BLaER1 (cell line): ENCODE results near the gene ITGA11.
A peak's percentile ranks its signal among the peaks of the same experiment; 100 is the strongest.

Source experiments
- H3K27ac ChIP-seq: shearing (Covaris generic); formaldehyde crosslinking; 2 replicates; pipeline ENCODE4 v1.8.1; 2022
- H3K27me3 ChIP-seq: shearing (Covaris generic); formaldehyde crosslinking; 2 replicates; pipeline ENCODE4 v1.8.1; 2022
- H3K36me3 ChIP-seq: shearing (Covaris generic); formaldehyde crosslinking; 2 replicates; pipeline ENCODE4 v1.8.1; 2022
- H3K4me1 ChIP-seq: shearing (Covaris generic); formaldehyde crosslinking; 2 replicates; pipeline ENCODE4 v1.8.1; 2022
- H3K4me2 ChIP-seq: shearing (Covaris generic); formaldehyde crosslinking; 2 replicates; pipeline ENCODE4 v1.8.1; 2022
- H3K4me3 ChIP-seq: shearing (Covaris generic); formaldehyde crosslinking; 2 replicates; pipeline ENCODE4 v1.8.1; 2022
- H3K9ac ChIP-seq: shearing (Covaris generic); formaldehyde crosslinking; 2 replicates; pipeline ENCODE4 v1.8.1; 2022
- H3K9me3 ChIP-seq: shearing (Covaris generic); formaldehyde crosslinking; 2 replicates; pipeline ENCODE4 v1.8.1; 2022
- H4K20me1 ChIP-seq: shearing (Covaris generic); formaldehyde crosslinking; 2 replicates; pipeline ENCODE4 v1.8.1; 2022
- Cebpa-rat ChIP-seq: shearing (Covaris generic); IDR thresholded peaks from 2 replicates; pipeline ENCODE4 v1.8.1; 2022

The ITGA11 gene

GRCh38 chr15:68281008-68281407, 151.0 kb downstream of the ITGA11 start:
- H3K27ac ChIP-seq: no peak overlapping the region
- H3K36me3 ChIP-seq: peaks cover 31% of the 10 kb centered on the region
- peaks cover 44% of the 10 kb centered on the region for H3K4me1 ChIP-seq
- H4K20me1 ChIP-seq: peaks cover 77% of the 10 kb centered on the region
- H3K9ac ChIP-seq: 0 out of 2 replicates have a peak overlapping the region, but pooled peaks have one; percentile 95
- TF ChIP-seq Cebpa-rat: no peak
- H3K4me3 ChIP-seq: peak overlapping the region; percentile 85; the same call in 1 of the 2 replicates
- H3K4me2 ChIP-seq: peak overlapping the region; percentile 91
- H3K27me3 ChIP-seq: no peaks in the 10 kb centered on the region
- H3K9me3 ChIP-seq: peaks cover 12% of the 10 kb centered on the region

DNA sequence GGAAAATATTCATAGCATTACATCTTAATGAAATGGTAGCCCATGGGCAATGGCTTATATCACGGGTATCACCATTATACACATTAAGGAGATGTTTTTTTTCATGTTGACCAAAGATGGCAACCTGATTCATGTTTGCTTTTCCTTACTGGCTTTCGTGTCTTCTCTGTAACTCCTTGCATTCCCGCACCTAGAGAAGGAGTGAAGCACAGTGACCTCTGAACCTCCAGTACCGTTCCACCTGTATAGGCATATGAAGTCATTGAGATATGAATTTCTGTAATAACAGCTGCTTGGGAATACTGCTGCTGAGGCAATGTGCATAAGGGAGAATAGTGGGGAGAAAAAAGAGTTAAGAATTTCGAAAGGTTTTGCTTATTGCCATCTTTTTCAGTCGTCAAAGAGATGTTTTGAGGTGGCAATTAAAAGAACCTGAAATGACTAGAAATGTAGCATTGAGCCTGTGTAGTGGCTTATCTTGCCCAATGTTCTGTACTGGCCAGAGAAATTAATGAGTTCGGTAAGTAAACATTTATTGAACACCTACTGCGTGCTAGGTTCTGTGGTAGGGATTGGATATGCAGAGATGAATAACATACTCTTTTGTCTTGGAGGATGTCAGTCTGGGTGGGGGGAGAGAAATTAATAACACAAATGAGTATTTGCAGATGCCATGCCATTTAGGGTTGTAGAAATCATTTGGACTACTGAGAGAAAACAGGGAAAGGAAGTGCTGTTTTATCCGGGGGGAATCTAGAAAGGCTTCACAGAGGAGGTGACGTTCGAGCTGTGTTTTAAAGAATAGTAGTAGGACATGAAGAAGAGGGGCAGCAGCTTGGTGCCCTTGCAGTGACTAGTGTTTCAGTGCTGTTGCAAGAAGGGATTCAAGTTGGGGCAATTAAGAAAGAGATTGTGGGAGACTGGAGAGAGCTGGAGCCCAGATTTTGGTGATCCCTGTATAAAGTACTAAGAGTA, 151.9 kb downstream of the ITGA11 start:
- H3K4me2 ChIP-seq: peak overlapping the region; percentile 91
- peak overlapping the region; percentile 85 for H3K4me3 ChIP-seq
- no peak for TF ChIP-seq Cebpa-rat
- peaks cover 12% of the 10 kb centered on the region for H3K9me3 ChIP-seq
- peaks cover 44% of the 10 kb centered on the region for H3K4me1 ChIP-seq
- peaks cover 68% of the 10 kb centered on the region for H4K20me1 ChIP-seq
- H3K9ac ChIP-seq: peak overlapping the region; percentile 95
- H3K27ac ChIP-seq: no peak overlapping the region
- peaks cover 25% of the 10 kb centered on the region for H3K36me3 ChIP-seq
- no peaks in the 10 kb centered on the region for H3K27me3 ChIP-seq

DNA sequence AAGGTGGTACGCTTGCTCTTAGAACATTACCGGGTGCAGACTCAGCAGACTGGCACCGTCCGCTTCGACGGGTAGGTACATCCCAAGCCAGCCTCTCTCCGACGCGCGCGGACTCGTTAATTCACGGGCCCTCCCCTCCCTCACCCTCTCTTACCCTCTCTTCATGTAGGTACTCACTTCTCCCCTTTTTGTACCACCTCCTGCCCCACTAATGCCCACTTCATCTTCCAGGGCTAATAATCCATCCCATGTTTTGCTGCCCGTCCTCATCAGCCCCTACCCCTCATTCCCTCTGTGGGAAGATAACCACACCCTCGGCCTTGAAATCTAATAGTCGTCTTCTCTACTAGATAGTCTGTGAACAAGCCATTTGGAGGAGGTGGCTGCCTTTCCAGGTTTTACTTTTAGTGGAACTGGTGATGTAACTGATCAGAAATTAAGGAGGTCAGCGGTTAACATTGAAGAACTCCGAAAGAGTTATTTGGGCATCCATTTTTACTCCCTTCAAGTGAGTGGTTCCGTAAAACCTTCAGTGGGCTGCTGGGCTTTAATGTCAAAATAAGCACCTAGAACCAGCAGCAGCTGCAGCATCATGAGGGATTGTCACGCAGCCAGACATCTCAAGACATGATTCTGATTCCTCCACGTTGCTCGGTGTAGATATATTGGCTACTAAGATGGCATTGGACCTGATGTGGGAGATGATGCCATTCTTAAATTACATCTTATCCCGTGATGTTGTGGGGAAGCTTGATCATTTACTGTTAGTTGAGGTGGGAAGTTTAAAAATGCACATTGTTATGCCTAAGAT, 153.2 kb downstream of the ITGA11 start:
- peak overlapping the region; percentile 91 for H3K4me2 ChIP-seq
- peak overlapping the region; percentile 97 for H3K27ac ChIP-seq
- H3K4me1 ChIP-seq: peaks cover 44% of the 10 kb centered on the region

GRCh38 chr15:68278345-68278594, 153.7 kb downstream of the ITGA11 start:
- Histone ChIP-seq H3K9me3 (no peaks in the 10 kb centered on the region), H3K9ac (peak overlapping the region; percentile 95), H3K4me1 (peaks cover 44% of the 10 kb centered on the region), H3K27ac (peak overlapping the region; percentile 97), H3K4me2 (peak overlapping the region; percentile 91), H3K4me3 (peak overlapping the region; percentile 85), H3K27me3 (no peaks in the 10 kb centered on the region), H3K36me3 (peaks cover 7% of the 10 kb centered on the region; the same call in 1 of the 2 replicates), H4K20me1 (peaks cover 52% of the 10 kb centered on the region)
- TF ChIP-seq Cebpa-rat: no peak

More for the DNA sequence above, 153.2 kb downstream of the ITGA11 start:
- Histone ChIP-seq H3K27me3 (no peaks in the 10 kb centered on the region), H3K4me3 (peak overlapping the region; percentile 85), H4K20me1 (peaks cover 57% of the 10 kb centered on the region), H3K9me3 (peaks cover under 1% of the 10 kb centered on the region; the same call in 1 of the 2 replicates), H3K9ac (peak overlapping the region; percentile 95), H3K36me3 (peaks cover 12% of the 10 kb centered on the region; the same call in 1 of the 2 replicates)
- TF ChIP-seq Cebpa-rat: no peak

DNA sequence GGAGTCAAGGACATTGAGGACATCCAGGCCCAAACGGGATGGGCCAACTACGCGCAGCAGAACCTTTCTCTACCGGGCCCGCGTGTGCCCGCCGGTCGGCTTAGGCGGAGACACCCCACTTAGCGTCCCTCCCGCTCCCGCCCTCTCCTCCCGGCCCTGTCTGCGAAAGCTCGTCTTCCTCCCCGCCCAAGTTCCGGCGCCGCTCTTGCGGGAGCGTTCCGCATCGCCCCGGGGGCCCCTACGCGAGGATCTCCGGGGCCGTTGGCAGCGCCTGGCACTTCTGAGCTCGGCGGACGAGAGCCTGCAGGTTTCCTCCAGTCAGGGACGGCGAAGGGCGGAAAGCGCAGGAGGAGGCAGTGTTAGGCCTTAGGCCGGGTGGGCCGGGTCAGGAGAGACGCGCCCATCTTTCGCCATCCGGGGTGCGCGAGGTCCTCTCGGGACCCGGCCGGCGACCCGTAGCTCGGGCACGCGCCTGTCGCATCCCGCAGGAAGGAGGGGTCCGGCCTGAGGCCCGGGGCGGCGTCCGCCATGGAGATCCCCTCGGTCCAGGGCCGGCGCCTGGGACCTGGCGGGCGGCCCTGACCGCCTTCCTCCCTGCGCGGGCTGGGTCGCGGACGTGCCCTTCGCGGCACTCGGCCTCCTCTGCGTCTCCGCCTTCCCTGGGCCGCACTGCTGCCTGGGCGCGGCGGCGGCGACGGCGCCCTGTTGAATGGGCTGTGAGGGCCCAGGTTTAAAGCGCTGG, 154.2 kb downstream of the ITGA11 start, which contains the start of gene FEM1B:
Gene FEM1B, plus strand, starts transcription at position 143 of the 742 bp plus-strand sequence. CDS start 673 bp downstream, outside the sequence.
- peak within 1 kb of the TSS; percentile 91 for H3K4me2 ChIP-seq
- peak within 1 kb of the TSS; percentile 95 for H3K9ac ChIP-seq
- peak within 1 kb of the TSS; percentile 85 for H3K4me3 ChIP-seq
- peaks cover 6% of the 10 kb centered on the region; the same call in 1 of the 2 replicates for H3K36me3 ChIP-seq
- H3K4me1 ChIP-seq: peaks cover 44% of the 10 kb centered on the region
- no peaks in the 10 kb centered on the region for H3K27me3 ChIP-seq
- H3K27ac ChIP-seq: peak within 1 kb of the TSS; percentile 97
- H4K20me1 ChIP-seq: peaks cover 47% of the 10 kb centered on the region
- no peaks in the 10 kb centered on the region for H3K9me3 ChIP-seq
- TF ChIP-seq Cebpa-rat: no peak

- no peak for TF ChIP-seq Cebpa-rat
- peaks cover 42% of the 10 kb centered on the region for H3K4me1 ChIP-seq
- peak overlapping the region; percentile 95 for H3K9ac ChIP-seq
- peak overlapping the region; percentile 85 for H3K4me3 ChIP-seq
- H3K9me3 ChIP-seq: no peaks in the 10 kb centered on the region
- H3K27me3 ChIP-seq: no peaks in the 10 kb centered on the region
- H3K27ac ChIP-seq: peak overlapping the region; percentile 97
- H4K20me1 ChIP-seq: peaks cover 41% of the 10 kb centered on the region
- H3K4me2 ChIP-seq: peak overlapping the region; percentile 91
- peaks cover 6% of the 10 kb centered on the region; the same call in 1 of the 2 replicates for H3K36me3 ChIP-seq
These were observed 154.8 kb downstream of the ITGA11 start for GRCh38 chr15:68277131-68277602.

DNA sequence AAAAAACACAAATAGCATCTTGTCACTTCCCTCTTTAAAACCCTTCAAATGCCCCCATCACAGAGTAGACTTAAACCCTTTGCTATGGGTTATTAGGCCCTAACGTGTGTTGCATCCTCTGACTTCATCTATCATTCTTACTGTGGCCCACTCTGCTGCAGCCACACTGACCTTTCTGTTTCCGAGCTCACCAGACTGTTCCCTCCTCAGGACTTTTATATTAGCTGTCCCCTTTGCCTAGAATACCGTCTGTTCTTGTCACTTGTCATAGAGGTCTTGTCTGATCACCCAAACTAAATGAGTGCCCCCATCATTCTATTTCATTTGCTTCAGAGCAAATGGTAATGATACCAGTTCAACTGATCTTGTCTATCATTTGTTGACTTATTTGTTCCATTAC, 155.3 kb downstream of the ITGA11 start:
- peak overlapping the region; percentile 97 for H3K27ac ChIP-seq
- peaks cover 36% of the 10 kb centered on the region for H4K20me1 ChIP-seq

GRCh38 chr15:68275165-68275746, 156.7 kb downstream of the ITGA11 start:
- Histone ChIP-seq H3K4me3 (no peak overlapping the region), H3K9ac (no peak overlapping the region), H3K36me3 (peaks cover 2% of the 10 kb centered on the region; the same call in 1 of the 2 replicates), H4K20me1 (peaks cover 22% of the 10 kb centered on the region), H3K4me1 (peaks cover 22% of the 10 kb centered on the region), H3K27me3 (no peaks in the 10 kb centered on the region), H3K9me3 (no peaks in the 10 kb centered on the region), H3K27ac (no peak overlapping the region), H3K4me2 (no peak overlapping the region)
- TF ChIP-seq Cebpa-rat: no peak

More for the DNA sequence above, 155.3 kb downstream of the ITGA11 start:
- Histone ChIP-seq H3K36me3 (peaks cover 6% of the 10 kb centered on the region; the same call in 1 of the 2 replicates), H3K27me3 (no peaks in the 10 kb centered on the region), H3K9ac (peak overlapping the region; percentile 95), H3K4me2 (peak overlapping the region; percentile 91), H3K9me3 (no peaks in the 10 kb centered on the region), H3K4me1 (peaks cover 37% of the 10 kb centered on the region), H3K4me3 (peak overlapping the region; percentile 85)
- no peak for TF ChIP-seq Cebpa-rat
